Measurements from ENCODE around the gene CIZ1.
"Not testable (repeated sequence)": the region's sequence is repeated elsewhere in the genome, so short reads cannot be mapped to it uniquely, and the experiment has no call there.

CIZ1 gene

GRCh38 chr9:128191406-128192046 is at the start of gene CIZ1:
TSS of gene CIZ1 (minus strand) at chr9:128191572. CDS start at chr9:128190857, 715 bp downstream.
- peak; percentile 81 for DNase-seq

- DNase-seq, result no peak
Observed at GRCh38 chr9:128233817-128234406, 42.5 kb upstream of the CIZ1 start.

GRCh38 chr9:128232528-128233428 is 41.4 kb upstream of the CIZ1 start:
- DNase-seq, result no peak

GRCh38 chr9:128231638-128232527 is 40.5 kb upstream of the CIZ1 start:
- no peak for DNase-seq

- DNase-seq, result not testable (repeated sequence)
Observed at GRCh38 chr9:128230897-128231296, 39.5 kb upstream of the CIZ1 start.

- no peak for DNase-seq
Observed at GRCh38 chr9:128226412-128226801, 35.0 kb upstream of the CIZ1 start.

- DNase-seq, result no peak
Observed at GRCh38 chr9:128225770-128226411, 34.5 kb upstream of the CIZ1 start.

- DNase-seq, result no peak
Observed at GRCh38 chr9:128224877-128225276, 33.5 kb upstream of the CIZ1 start.

- no peak for DNase-seq
Observed at GRCh38 chr9:128222880-128223670, 31.7 kb upstream of the CIZ1 start.

- DNase-seq, result no peak
Observed at GRCh38 chr9:128222026-128222425, 30.7 kb upstream of the CIZ1 start.

GRCh38 chr9:128219831-128220230 is 28.5 kb upstream of the CIZ1 start:
- DNase-seq, result no peak

GRCh38 chr9:128218518-128219389 is 27.4 kb upstream of the CIZ1 start:
- no peak for DNase-seq

- no peak for DNase-seq
Observed at GRCh38 chr9:128218172-128218517, 26.8 kb upstream of the CIZ1 start.

GRCh38 chr9:128216781-128217553 is 25.6 kb upstream of the CIZ1 start:
- no peak for DNase-seq

GRCh38 chr9:128215491-128216409 is 24.4 kb upstream of the CIZ1 start:
- DNase-seq, result no peak

GRCh38 chr9:128214571-128215490 is 23.5 kb upstream of the CIZ1 start:
- no peak for DNase-seq

GRCh38 chr9:128213746-128214497 is 22.6 kb upstream of the CIZ1 start:
- DNase-seq, result no peak
